OCI-LY3 (cell line): Measurements from ENCODE around the gene PRSS22.

Source experiments
- H2AFZ ChIP-seq: fragments of 200-600, 300-600 bp; shearing (Covaris generic); 2 replicates; pipeline ENCODE4 v1.6.0; 2014; ENCODE audit warnings: antibody characterized with exemption, low read depth, low read length
- H3K27ac ChIP-seq: fragments of 200-600, 300-600 bp; sonication (generic); 2 replicates; pipeline ENCODE4 v1.5.1; 2014; ENCODE audit warnings: mild to moderate bottlenecking, low read length, moderate library complexity, mixed read lengths
- H3K27me3 ChIP-seq: fragments of 200-600, 300-600 bp; sonication (generic); 2 replicates; pipeline ENCODE4 v1.6.1; 2014; ENCODE audit warnings: low read depth, low read length, mixed read lengths
- H3K36me3 ChIP-seq: fragments of 200-600, 300-600 bp; sonication (generic); replicated peaks from 2 replicates; pipeline ENCODE3; 2014; ENCODE audit warnings: low read depth, low read length, mixed read lengths
- H3K4me1 ChIP-seq: fragments of 300-600, 200-600 bp; sonication (generic); 2 replicates; pipeline ENCODE4 v1.6.1; 2014; ENCODE audit warnings: low read length, mixed read lengths
- H3K4me2 ChIP-seq: fragments of 200-600, 300-600 bp; sonication (generic); 2 replicates; pipeline ENCODE4 v1.6.1; 2014; ENCODE audit warnings: low read length, mixed read lengths
- H3K4me3 ChIP-seq: fragments of 300-600, 200-600 bp; sonication (generic); 2 replicates; pipeline ENCODE4 v1.5.1; 2014; ENCODE audit warnings: antibody characterized with exemption, mild to moderate bottlenecking, low read length, moderate library complexity
- H3K79me2 ChIP-seq: fragments of 300-600, 200-600 bp; shearing (Covaris generic); 2 replicates; pipeline ENCODE4 v1.6.1; 2014; ENCODE audit warnings: mild to moderate bottlenecking, low read length, mixed read lengths
- H3K9ac ChIP-seq: fragments of 300-600, 200-600 bp; shearing (Covaris generic); 2 replicates; pipeline ENCODE4 v1.6.0; 2014; ENCODE audit warnings: mild to moderate bottlenecking, low read length, moderate library complexity
- H3K9me3 ChIP-seq: fragments of 200-600, 300-600 bp; shearing (Covaris generic); 2 replicates; pipeline ENCODE4 v1.6.1; 2014; ENCODE audit warnings: low read length, mixed read lengths; ENCODE audit not compliant: insufficient read depth
- H4K20me1 ChIP-seq: fragments of 200-600, 300-600 bp; sonication (generic); 2 replicates; pipeline ENCODE4 v1.6.1; 2016; ENCODE audit warnings: low read length, mixed read lengths; ENCODE audit not compliant: insufficient read depth
- EZH2phosphoT487 ChIP-seq: fragments of 200-600 bp; shearing (Covaris generic); IDR thresholded peaks from 2 replicates; pipeline ENCODE4 v1.6.1; 2018; ENCODE audit warnings: antibody characterized with exemption, mixed run types, low read depth
- TF ChIP-seq, protein P1 (sequence below): fragments of 200-600, 300-600 bp; sonication (generic); IDR thresholded peaks from 2 replicates; pipeline ENCODE4 v1.5.1; 2014; ENCODE audit warnings: antibody characterized with exemption, low read length, low read depth

The PRSS22 gene

DNA sequence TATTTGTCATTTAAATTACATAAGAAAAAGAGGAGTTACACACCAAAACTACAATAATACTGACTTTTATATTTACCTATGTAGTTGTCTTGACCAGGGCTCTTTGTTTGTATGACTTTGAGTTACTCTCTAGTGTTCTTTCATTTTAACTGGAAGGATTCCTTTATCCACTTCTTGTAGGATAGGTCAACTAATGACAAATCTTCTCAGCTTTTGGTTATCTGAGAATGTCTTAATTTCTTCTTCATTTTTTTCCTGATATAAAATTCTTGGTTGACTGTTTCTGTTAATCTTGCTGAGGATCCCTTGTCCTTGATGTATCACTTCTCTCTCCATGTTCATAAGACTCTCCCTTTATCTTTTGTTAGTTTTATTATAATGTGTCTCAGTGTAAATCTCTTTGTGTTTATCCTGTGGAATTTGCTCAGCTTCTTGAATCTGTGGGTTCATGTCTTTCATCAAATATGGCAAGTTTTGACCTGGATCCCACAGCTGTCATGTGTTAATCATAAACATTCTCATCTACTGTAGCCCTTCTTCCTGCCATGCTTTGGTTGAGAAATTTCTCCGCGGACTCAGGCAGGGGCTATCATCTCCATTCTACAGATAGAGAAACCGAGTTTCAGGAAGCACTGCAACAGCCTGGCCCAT lies 54.3 kb downstream of the PRSS22 start:
- Histone ChIP-seq H3K27ac (no peak overlapping the region), H3K4me1 (no peaks in the 10 kb centered on the region), H3K9ac (no peak overlapping the region), H3K9me3 (no peaks in the 10 kb centered on the region), H2AFZ (no peak overlapping the region), H3K4me3 (no peak overlapping the region), H3K79me2 (no peaks in the 10 kb centered on the region), H3K27me3 (peaks cover 13% of the 10 kb centered on the region; the same call in 1 of the 2 replicates), H4K20me1 (no peaks in the 10 kb centered on the region), H3K4me2 (no peak overlapping the region), H3K36me3 (no peaks in the 10 kb centered on the region)
- no peak for TF ChIP-seq EZH2phosphoT487
- TF ChIP-seq, protein P1, sequence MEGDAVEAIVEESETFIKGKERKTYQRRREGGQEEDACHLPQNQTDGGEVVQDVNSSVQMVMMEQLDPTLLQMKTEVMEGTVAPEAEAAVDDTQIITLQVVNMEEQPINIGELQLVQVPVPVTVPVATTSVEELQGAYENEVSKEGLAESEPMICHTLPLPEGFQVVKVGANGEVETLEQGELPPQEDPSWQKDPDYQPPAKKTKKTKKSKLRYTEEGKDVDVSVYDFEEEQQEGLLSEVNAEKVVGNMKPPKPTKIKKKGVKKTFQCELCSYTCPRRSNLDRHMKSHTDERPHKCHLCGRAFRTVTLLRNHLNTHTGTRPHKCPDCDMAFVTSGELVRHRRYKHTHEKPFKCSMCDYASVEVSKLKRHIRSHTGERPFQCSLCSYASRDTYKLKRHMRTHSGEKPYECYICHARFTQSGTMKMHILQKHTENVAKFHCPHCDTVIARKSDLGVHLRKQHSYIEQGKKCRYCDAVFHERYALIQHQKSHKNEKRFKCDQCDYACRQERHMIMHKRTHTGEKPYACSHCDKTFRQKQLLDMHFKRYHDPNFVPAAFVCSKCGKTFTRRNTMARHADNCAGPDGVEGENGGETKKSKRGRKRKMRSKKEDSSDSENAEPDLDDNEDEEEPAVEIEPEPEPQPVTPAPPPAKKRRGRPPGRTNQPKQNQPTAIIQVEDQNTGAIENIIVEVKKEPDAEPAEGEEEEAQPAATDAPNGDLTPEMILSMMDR: no peak
